A375 (cell line): Measurements from ENCODE around the gene DAZAP1. TPM values are rescaled to one million over a fixed set of nuclear protein-coding genes. Genes with fewer than 3 reads are reported as not detected.

Experiments used
- total RNA-seq: library from RNA; depleted of rRNA; stranded (reverse); fragments of >200 nt; shearing (Covaris generic); gene quantifications from 2 replicates; pipeline ENCODE4 v1.2.3, GENCODE V29; 2014; rRNA removed

The DAZAP1 gene
- 154 and 161 TPM in 2 replicates for total RNA-seq

GRCh38 chr19:1407528-1408299 lies at the start of gene DAZAP1:
DAZAP1 (plus strand) TSS chr19:1407586; CDS start chr19:1407774, 188 bp downstream.

GRCh38 chr19:1383312-1384084 lies 23.9 kb upstream of the DAZAP1 start, which contains the start of gene NDUFS7:
NDUFS7 (plus strand) TSS chr19:1383907; CDS start chr19:1383927, 20 bp downstream.

GRCh38 chr19:1401138-1401888 lies 6.1 kb upstream of the DAZAP1 start, which contains the start of gene GAMT:
GAMT (minus strand) TSS chr19:1401542; CDS start chr19:1401476, 66 bp downstream.

GRCh38 chr19:1438035-1438932 lies 30.9 kb downstream of the DAZAP1 start, which contains the start of gene RPS15:
RPS15 (plus strand) TSS chr19:1438396; CDS start chr19:1438426, 30 bp downstream.

GRCh38 chr19:1449467-1450442 lies 42.4 kb downstream of the DAZAP1 start, which contains the start of gene APC2:
APC2 (plus strand) TSS chr19:1450121; CDS start chr19:1453002, 2,881 bp downstream.

GRCh38 chr19:1478934-1479707 lies 71.7 kb downstream of the DAZAP1 start, which contains the start of gene C19orf25:
C19orf25 (minus strand) TSS chr19:1479215; CDS start chr19:1478903, 312 bp downstream.

Other genes with a start within 250 kb of the DAZAP1 start
- gene SBNO2, start 233.3 kb upstream of the DAZAP1 start, total RNA-seq = 55.9 and 64.7 TPM in 2 replicates
- gene STK11, start 201.8 kb upstream of the DAZAP1 start, total RNA-seq = 43.7 and 46.0 TPM in 2 replicates
- gene CBARP, start 169.6 kb upstream of the DAZAP1 start, total RNA-seq = 2.1 and 3.9 TPM in 2 replicates
- gene ATP5F1D, start 165.8 kb upstream of the DAZAP1 start, total RNA-seq = 58.3 and 78.6 TPM in 2 replicates
- gene MIDN, start 159.0 kb upstream of the DAZAP1 start, total RNA-seq = 11.2 and 13.6 TPM in 2 replicates
- 180 and 209 TPM in 2 replicates for gene CIRBP, start 138.3 kb upstream of the DAZAP1 start, total RNA-seq
- 50.3 and 76.0 TPM in 2 replicates for gene FAM174C, start 132.1 kb upstream of the DAZAP1 start, total RNA-seq
- not detected in 2 replicates for gene EFNA2, start 121.7 kb upstream of the DAZAP1 start, total RNA-seq
- 80.9 and 92.5 TPM in 2 replicates for gene NDUFS7, start 23.7 kb upstream of the DAZAP1 start, total RNA-seq
- gene GAMT, start 6.0 kb upstream of the DAZAP1 start, total RNA-seq = 47.7 and 51.0 TPM in 2 replicates
- gene RPS15, start 30.8 kb downstream of the DAZAP1 start, total RNA-seq = 1,695 and 1,967 TPM in 2 replicates
- gene APC2, start 42.5 kb downstream of the DAZAP1 start, total RNA-seq = 0.45 and 1.1 TPM in 2 replicates
- gene C19orf25, start 71.6 kb downstream of the DAZAP1 start, total RNA-seq = 31.7 and 31.9 TPM in 2 replicates
- 0.98 and 1.6 TPM in 2 replicates for gene PCSK4, start 82.8 kb downstream of the DAZAP1 start, total RNA-seq
- 3.8 and 4.6 TPM in 2 replicates for gene REEP6, start 83.6 kb downstream of the DAZAP1 start, total RNA-seq
- 2.3 and 3.8 TPM in 2 replicates for gene ADAMTSL5, start 105.4 kb downstream of the DAZAP1 start, total RNA-seq
- not detected in 2 replicates for gene PLK5, start 116.5 kb downstream of the DAZAP1 start, total RNA-seq
- gene MEX3D, start 160.7 kb downstream of the DAZAP1 start, total RNA-seq = 19.7 and 20.0 TPM in 2 replicates
- gene MBD3, start 185.3 kb downstream of the DAZAP1 start, total RNA-seq = 122 and 131 TPM in 2 replicates
- gene UQCR11, start 197.9 kb downstream of the DAZAP1 start, total RNA-seq = 119 and 125 TPM in 2 replicates
- gene TCF3, start 245.0 kb downstream of the DAZAP1 start, total RNA-seq = 52.3 and 56.0 TPM in 2 replicates